Upper lobe of left lung (tissue), 6 donors: Measurements from ENCODE around the gene NLGN1. TPM values are rescaled to one million over a fixed set of nuclear protein-coding genes. Genes with fewer than 3 reads are reported as not detected.

Source experiments
- ATAC-seq, 2 donors: fragments of 200-7000 bp; cut with Tn5 transposase; one replicate each; pipeline ENCODE4 v1.9.1; 2022; ENCODE audit warnings: mild to moderate bottlenecking in 2 of 2, moderate library complexity in 2 of 2; ENCODE audit not compliant: low FRiP score in 2 of 2
- DNase-seq, 2 donors: peaks; one replicate each; pipeline ENCODE4 v3.0.0-alpha.2; 2019 to 2020
- H3K27ac ChIP-seq, 4 donors: fragments of 200-600 bp; sonication (generic); one replicate each; pipeline ENCODE4 v1.5.1; 2016 to 2019
- H3K27me3 ChIP-seq, 4 donors: fragments of 200-600 bp; sonication (generic); one replicate each; pipeline ENCODE4 v1.5.1; 2017 to 2019
- H3K36me3 ChIP-seq, 4 donors: fragments of 200-600 bp; sonication (generic); one replicate each; pipeline ENCODE4 v1.5.1; 2016 to 2019
- H3K4me1 ChIP-seq, 4 donors: fragments of 200-600 bp; sonication (generic); one replicate each; pipeline ENCODE4 v1.5.1; 2018 to 2019
- H3K4me3 ChIP-seq, 4 donors: fragments of 200-600 bp; sonication (generic); one replicate each; pipeline ENCODE4 v1.5.1; 2017 to 2019; ENCODE audit warnings: mild to moderate bottlenecking in 2 of 4, moderate library complexity in 1 of 4
- H3K9me3 ChIP-seq, 4 donors: fragments of 200-600 bp; sonication (generic); one replicate each; pipeline ENCODE4 v1.5.1; 2018 to 2019
- EP300 ChIP-seq, 4 donors: sonication (generic); formaldehyde crosslinking; IDR thresholded peaks; one replicate each; pipeline ENCODE4 v1.5.1; 2017; ENCODE audit warnings: antibody characterized with exemption in 4 of 4, control low read depth in 2 of 4
- POLR2A ChIP-seq, 4 donors: fragments of 450-650 bp; IDR thresholded peaks; one replicate each; pipeline ENCODE4 v1.5.1; 2016 to 2017; ENCODE audit warnings: antibody characterized with exemption in 4 of 4, mild to moderate bottlenecking in 2 of 4
- POLR2AphosphoS5 ChIP-seq, 2 donors: sonication (generic); formaldehyde crosslinking; IDR thresholded peaks; one replicate each; pipeline ENCODE4 v1.5.1; 2017; ENCODE audit warnings: antibody characterized with exemption in 2 of 2
- WGBS, 2 donors: methylation state at CpG; one replicate each; pipeline ENCODE4 v1.1.5; 2017 to 2018; 5-methylcytosine and 5-hydroxymethylcytosine counted together
- total RNA-seq, 6 donors: library from RNA; depleted of rRNA in 4 of 6; stranded (reverse); fragments of >200 nt in 4 of 6; gene quantifications; one replicate each; pipeline versions ENCODE4 v1.1.0 to v1.2.1, GENCODE V29; 2016 to 2021
- TF ChIP-seq, protein P1 (sequence below), 6 experiments: fragments of 450-650 bp in 4 of 6; fragments of 200-600 bp in 2 of 6; sonication (generic) in 2 of 6; IDR thresholded peaks; one replicate each; pipeline ENCODE4 v1.5.1; 2016 to 2019; ENCODE audit warnings: antibody characterized with exemption in 6 of 6
- donor health status: DM: no; HTN: no; CAD: no; lungs with moderate emphysema.
- donor health status: DM: no; HTN: yes; CAD: no; lungs with severe emphysema.

Gene NLGN1
- total RNA-seq, 6 donors from 2014 or later = under 0.01 to 3.5 (median 1.9) TPM

DNA sequence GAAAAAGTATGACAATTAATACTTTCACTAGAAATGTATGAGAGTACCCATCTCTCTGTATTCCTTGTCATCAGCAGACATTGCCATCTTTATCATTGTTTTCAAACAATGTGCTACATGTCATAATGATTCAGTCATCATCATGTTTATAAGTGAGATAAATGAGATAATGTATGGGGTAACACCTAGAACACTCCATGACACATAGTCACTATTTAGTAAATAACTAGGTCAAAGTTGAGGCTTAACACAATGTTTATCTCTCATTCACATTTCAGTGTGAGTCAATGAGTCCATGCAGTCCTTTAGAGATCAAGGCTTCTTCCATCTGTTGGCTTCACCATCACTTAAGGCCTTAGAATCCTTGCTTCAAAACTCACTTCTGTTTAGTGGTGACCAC lies 70.0 kb downstream of the NLGN1 start:
- Histone ChIP-seq H3K4me3 (no peak overlapping the region), H3K4me1 (no peaks in the 10 kb centered on the region), H3K27me3 (no peaks in the 10 kb centered on the region), H3K36me3 (no peaks in the 10 kb centered on the region), H3K9me3 (no peaks in the 10 kb centered on the region), H3K27ac (no peak overlapping the region)
- no peak for ATAC-seq
- TF ChIP-seq EP300 (IDR thresholded peaks at IDR 0.05) (no peak), POLR2A (IDR thresholded peaks at IDR 0.05) (no peak), POLR2AphosphoS5 (IDR thresholded peaks at IDR 0.05) (no peak)
- TF ChIP-seq, protein P1, sequence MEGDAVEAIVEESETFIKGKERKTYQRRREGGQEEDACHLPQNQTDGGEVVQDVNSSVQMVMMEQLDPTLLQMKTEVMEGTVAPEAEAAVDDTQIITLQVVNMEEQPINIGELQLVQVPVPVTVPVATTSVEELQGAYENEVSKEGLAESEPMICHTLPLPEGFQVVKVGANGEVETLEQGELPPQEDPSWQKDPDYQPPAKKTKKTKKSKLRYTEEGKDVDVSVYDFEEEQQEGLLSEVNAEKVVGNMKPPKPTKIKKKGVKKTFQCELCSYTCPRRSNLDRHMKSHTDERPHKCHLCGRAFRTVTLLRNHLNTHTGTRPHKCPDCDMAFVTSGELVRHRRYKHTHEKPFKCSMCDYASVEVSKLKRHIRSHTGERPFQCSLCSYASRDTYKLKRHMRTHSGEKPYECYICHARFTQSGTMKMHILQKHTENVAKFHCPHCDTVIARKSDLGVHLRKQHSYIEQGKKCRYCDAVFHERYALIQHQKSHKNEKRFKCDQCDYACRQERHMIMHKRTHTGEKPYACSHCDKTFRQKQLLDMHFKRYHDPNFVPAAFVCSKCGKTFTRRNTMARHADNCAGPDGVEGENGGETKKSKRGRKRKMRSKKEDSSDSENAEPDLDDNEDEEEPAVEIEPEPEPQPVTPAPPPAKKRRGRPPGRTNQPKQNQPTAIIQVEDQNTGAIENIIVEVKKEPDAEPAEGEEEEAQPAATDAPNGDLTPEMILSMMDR (IDR thresholded peaks at IDR 0.05) = no peak
- DNase-seq = no peak

DNA sequence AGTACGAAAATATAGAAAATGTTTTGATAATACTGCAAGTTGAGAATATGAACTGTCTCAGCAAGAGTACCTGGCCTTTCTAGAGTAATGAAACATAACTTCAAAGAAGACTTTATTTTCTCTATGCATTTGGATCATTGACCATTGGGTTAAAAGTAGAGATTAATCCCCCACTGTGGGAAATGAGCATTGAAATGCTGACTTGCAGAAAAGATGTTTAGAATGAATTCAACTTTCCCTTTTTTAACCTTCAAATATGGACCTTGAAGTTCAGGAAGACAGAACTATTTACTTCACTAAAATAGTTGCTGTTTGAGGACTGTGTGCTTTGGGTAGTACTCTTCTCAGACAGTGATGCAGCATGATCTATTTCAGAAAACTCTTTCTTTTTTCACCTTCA lies 75.7 kb downstream of the NLGN1 start:
- Histone ChIP-seq H3K9me3 (peaks cover 0 to 3% (median 0%) of the 10 kb centered on the region in 4 donors), H3K27ac (no peak overlapping the region), H3K36me3 (no peaks in the 10 kb centered on the region), H3K4me3 (no peak overlapping the region), H3K27me3 (no peaks in the 10 kb centered on the region), H3K4me1 (no peaks in the 10 kb centered on the region)
- no peak for ATAC-seq
- 68 to 76% methylated on average over 1 of the region's 1 CpG for WGBS, 2 donors
- no peak for DNase-seq
- TF ChIP-seq EP300 (IDR thresholded peaks at IDR 0.05) (no peak), POLR2A (IDR thresholded peaks at IDR 0.05) (no peak), POLR2AphosphoS5 (IDR thresholded peaks at IDR 0.05) (no peak)
- TF ChIP-seq, protein P1 (IDR thresholded peaks at IDR 0.05) = no peak

DNA sequence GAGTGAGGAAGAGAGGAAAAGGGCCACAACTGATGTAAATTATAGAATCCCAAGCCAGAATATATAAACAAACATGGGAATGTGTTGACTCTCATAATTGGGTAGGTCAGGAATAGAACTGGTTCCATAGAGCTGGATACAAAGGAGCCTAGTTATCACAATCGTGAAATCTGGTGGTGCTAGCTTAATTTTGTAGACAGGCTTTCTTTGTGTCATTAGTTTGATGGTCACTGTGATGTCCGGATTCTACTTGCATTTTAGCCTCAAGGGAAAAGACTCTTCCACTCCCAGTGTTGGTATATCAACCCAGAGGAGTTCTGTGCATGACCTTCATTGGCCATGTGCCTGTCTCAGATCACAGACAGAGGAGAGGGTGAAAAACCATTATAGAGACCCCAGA lies 81.8 kb downstream of the NLGN1 start:
- DNase-seq (no peak), ATAC-seq (no peak)
- WGBS, 2 donors = 82 to 86% methylated on average over 2 of the region's 2 CpGs
- no peak overlapping the region for H3K27ac ChIP-seq
- H3K36me3 ChIP-seq = no peaks in the 10 kb centered on the region
- TF ChIP-seq EP300 (IDR thresholded peaks at IDR 0.05) = no peak
- TF ChIP-seq, protein P1 (IDR thresholded peaks at IDR 0.05) = no peak
- TF ChIP-seq POLR2A (IDR thresholded peaks at IDR 0.05) = no peak
- TF ChIP-seq POLR2AphosphoS5 (IDR thresholded peaks at IDR 0.05) = no peak
- no peak overlapping the region for H3K4me3 ChIP-seq
- H3K27me3 ChIP-seq = no peaks in the 10 kb centered on the region
- H3K4me1 ChIP-seq = no peaks in the 10 kb centered on the region
- peaks cover 0 to 3% (median 0%) of the 10 kb centered on the region in 4 donors for H3K9me3 ChIP-seq

DNA sequence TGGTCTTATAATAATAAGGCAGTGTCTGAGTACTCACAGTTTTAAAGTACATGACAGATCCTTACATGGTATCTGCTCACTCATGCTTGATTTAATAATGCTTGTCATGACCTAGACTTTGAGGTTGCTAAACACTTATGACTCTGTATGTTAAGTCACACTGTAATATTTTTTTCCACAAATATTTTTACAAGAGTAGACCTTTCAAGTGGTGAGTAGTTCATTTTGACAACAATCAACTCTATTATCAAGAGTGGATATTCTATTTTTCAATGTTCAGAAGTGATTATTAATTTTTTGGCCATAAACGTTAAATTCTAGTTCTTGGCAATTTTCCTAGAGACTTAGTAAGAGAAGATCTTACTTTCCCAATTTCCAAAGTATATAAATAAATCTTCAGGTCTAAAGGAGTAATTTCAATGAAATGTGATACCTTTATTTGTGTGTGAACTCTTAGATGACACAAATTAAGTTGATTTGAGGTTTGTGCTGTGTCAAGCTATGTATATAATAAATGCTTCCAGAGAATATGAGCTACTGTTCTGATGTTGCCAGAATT lies 104.5 kb downstream of the NLGN1 start:
- 26 to 48% methylated on average over 1 of the region's 1 CpG for WGBS, 2 donors
- no peak for ATAC-seq
- no peak for DNase-seq

More for the DNA sequence above, 104.5 kb downstream of the NLGN1 start:
- TF ChIP-seq, protein P1 (IDR thresholded peaks at IDR 0.05) = no peak
- no peak for TF ChIP-seq EP300 (IDR thresholded peaks at IDR 0.05)
- no peak for TF ChIP-seq POLR2AphosphoS5 (IDR thresholded peaks at IDR 0.05)
- no peak for TF ChIP-seq POLR2A (IDR thresholded peaks at IDR 0.05)
- Histone ChIP-seq H3K36me3 (no peaks in the 10 kb centered on the region), H3K9me3 (no peaks in the 10 kb centered on the region), H3K27me3 (no peaks in the 10 kb centered on the region), H3K4me1 (no peaks in the 10 kb centered on the region), H3K27ac (no peak overlapping the region), H3K4me3 (no peak overlapping the region)
